Nephron progenitor cell (in vitro differentiated cells): ENCODE results near the gene FAS.

Experiments
- DNase-seq: peaks from one replicate; pipeline ENCODE4 v3.0.0; 2021
- H3K27ac Mint-ChIP-seq: 2 replicates; pipeline ENCODE4 v1.8.0; 2021; ENCODE audit warnings: mild to moderate bottlenecking, moderate library complexity, mixed read lengths
- H3K27me3 Mint-ChIP-seq: 2 replicates; pipeline ENCODE4 v1.8.0; 2021; ENCODE audit warnings: mild to moderate bottlenecking, low read depth, mixed read lengths; ENCODE audit not compliant: poor library complexity
- H3K36me3 Mint-ChIP-seq: 2 replicates; pipeline ENCODE4 v1.8.0; 2021; ENCODE audit warnings: low read depth, mixed read lengths
- H3K4me1 Mint-ChIP-seq: 2 replicates; pipeline ENCODE4 v1.8.0; 2021; ENCODE audit warnings: mixed read lengths
- H3K4me3 Mint-ChIP-seq: 2 replicates; pipeline ENCODE4 v1.8.0; 2021; ENCODE audit warnings: mild to moderate bottlenecking, moderate library complexity, mixed read lengths
- H3K9me3 Mint-ChIP-seq: 2 replicates; pipeline ENCODE4 v1.8.0; 2021; ENCODE audit warnings: mild to moderate bottlenecking, moderate library complexity, mixed read lengths
- TF ChIP-seq, protein P1 (sequence below): fragments of 200-600 bp; sonication (generic); IDR thresholded peaks from 2 replicates; pipeline ENCODE4 v1.5.0; 2021; ENCODE audit warnings: antibody characterized with exemption

Gene FAS

DNA sequence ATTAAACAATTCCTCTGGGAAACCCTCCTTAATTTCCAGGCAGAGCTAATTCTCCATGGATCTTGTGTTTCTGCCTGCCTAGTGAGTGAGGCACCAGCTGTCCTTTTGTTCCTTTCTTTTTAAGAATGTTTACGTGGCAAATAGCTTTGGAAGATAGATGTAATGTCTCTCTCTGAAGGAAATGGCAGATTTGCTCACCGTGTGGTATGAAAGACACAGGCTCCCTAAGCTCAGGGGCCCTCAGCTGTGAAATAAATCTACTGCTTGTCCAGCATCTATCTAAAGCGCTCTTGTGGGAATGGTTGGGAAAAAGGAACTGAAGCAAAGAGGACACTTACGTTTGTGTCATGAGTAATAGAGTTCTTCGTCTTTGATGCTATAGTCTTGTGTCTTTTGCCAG lies 64.6 kb downstream of the FAS start:
- Mint-ChIP-seq H3K27ac (peak overlapping the region; percentile 94), H3K36me3 (no peaks in the 10 kb centered on the region), H3K9me3 (no peaks in the 10 kb centered on the region), H3K4me3 (no peak overlapping the region), H3K27me3 (no peaks in the 10 kb centered on the region), H3K4me1 (peaks cover 16% of the 10 kb centered on the region)
- DNase-seq: no peak
- TF ChIP-seq, protein P1, sequence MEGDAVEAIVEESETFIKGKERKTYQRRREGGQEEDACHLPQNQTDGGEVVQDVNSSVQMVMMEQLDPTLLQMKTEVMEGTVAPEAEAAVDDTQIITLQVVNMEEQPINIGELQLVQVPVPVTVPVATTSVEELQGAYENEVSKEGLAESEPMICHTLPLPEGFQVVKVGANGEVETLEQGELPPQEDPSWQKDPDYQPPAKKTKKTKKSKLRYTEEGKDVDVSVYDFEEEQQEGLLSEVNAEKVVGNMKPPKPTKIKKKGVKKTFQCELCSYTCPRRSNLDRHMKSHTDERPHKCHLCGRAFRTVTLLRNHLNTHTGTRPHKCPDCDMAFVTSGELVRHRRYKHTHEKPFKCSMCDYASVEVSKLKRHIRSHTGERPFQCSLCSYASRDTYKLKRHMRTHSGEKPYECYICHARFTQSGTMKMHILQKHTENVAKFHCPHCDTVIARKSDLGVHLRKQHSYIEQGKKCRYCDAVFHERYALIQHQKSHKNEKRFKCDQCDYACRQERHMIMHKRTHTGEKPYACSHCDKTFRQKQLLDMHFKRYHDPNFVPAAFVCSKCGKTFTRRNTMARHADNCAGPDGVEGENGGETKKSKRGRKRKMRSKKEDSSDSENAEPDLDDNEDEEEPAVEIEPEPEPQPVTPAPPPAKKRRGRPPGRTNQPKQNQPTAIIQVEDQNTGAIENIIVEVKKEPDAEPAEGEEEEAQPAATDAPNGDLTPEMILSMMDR: no peak

DNA sequence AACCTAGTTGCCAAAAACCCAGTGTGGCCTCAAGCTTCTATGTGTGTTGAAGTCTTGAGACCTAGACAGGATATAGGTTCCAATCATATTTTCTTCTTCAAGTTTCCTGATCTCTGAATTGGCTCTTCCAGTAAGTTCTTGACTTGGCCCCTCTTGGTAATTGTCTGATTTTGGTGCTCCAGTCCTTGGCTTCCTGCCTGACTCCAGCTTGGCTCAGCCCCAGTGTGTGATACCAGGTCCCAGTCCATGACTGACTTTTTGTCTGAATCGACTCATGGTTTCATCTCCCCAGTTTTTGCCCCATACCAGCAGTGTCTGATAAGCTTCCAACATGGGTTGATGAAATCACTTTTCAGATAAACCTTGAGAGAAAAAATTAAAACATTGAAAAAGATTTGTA lies 72.3 kb downstream of the FAS start:
- TF ChIP-seq, protein P1: no peak
- no peak overlapping the region for H3K27ac Mint-ChIP-seq
- H3K4me3 Mint-ChIP-seq: no peak overlapping the region
- no peaks in the 10 kb centered on the region for H3K36me3 Mint-ChIP-seq
- peaks cover 8% of the 10 kb centered on the region for H3K4me1 Mint-ChIP-seq
- no peaks in the 10 kb centered on the region for H3K27me3 Mint-ChIP-seq
- H3K9me3 Mint-ChIP-seq: no peaks in the 10 kb centered on the region
- no peak for DNase-seq

DNA sequence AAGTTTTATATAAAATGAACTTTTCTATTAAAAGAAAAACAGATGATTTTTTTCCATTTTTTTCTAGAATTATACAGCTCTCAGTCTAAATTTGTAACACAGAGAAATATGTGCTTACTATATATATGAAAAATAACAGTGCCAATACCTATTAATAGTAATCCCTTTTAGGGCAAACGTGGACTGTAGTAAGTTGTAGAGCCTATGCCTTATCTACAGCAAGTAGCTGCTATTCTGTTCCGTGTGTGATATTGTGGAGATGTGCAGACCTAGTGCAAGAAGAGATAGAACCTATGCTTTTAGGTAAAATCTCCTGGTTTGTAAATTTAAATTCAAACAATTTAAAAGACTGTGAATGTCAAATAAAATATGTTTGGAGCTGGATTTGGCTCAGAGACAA lies 72.9 kb downstream of the FAS start:
- Mint-ChIP-seq H3K9me3 (no peaks in the 10 kb centered on the region), H3K4me1 (peaks cover 8% of the 10 kb centered on the region), H3K36me3 (no peaks in the 10 kb centered on the region), H3K4me3 (no peak overlapping the region), H3K27ac (no peak overlapping the region), H3K27me3 (no peaks in the 10 kb centered on the region)
- TF ChIP-seq, protein P1: no peak
- DNase-seq: no peak

DNA sequence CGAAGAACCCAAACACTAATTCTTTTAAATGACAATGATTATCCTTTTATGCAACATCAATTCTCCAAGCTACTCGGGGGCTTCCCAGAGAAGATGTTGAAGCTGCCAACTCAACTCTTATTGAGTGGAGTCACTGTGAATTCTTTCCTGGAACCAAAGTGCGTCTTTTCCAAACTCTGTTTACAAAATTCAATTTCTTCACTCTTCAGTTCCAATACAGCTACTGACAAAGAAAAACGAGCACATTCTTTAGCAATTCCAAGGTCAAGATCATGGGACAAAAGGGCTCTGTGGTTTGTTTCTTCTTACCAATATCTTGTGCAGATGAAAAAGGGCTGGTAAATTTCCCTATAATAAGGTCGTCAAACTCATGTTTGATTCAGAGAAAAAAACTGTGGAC lies 74.2 kb downstream of the FAS start:
- TF ChIP-seq, protein P1: no peak
- Mint-ChIP-seq H3K4me1 (peaks cover 8% of the 10 kb centered on the region), H3K36me3 (no peaks in the 10 kb centered on the region), H3K27me3 (no peaks in the 10 kb centered on the region), H3K9me3 (no peaks in the 10 kb centered on the region), H3K4me3 (no peak overlapping the region), H3K27ac (no peak overlapping the region)
- DNase-seq: no peak
